Left colon (tissue), 2 donors: ENCODE measurements around the gene SEPTIN2. TPM values are rescaled to one million over a fixed set of nuclear protein-coding genes. Genes with fewer than 3 reads are reported as not detected.
A peak's percentile ranks its signal among the peaks of the same experiment; 100 is the strongest.
"Not testable (repeated sequence)": the region's sequence is repeated elsewhere in the genome, so short reads cannot be mapped to it uniquely, and the experiment has no call there.

Experiments
- ATAC-seq: fragments of 200-7000 bp; cut with Tn5 transposase; one replicate; pipeline ENCODE4 v1.9.1; 2020; ENCODE audit warnings: mild to moderate bottlenecking, moderate library complexity
- DNase-seq, 2 donors: peaks; one replicate each; pipeline ENCODE4 v3.0.0-alpha.2; 2020
- intact Hi-C, 2 donors: fragments of 100-400 bp; cut with DNase I in 1 of 2; cut with micrococcal nuclease in 1 of 2; formaldehyde crosslinking; loops; one replicate each; pipeline versions ENCODE4 v1.11.2 to v1.14.0; 2022; cut with DNase I, micrococcal nuclease
- total RNA-seq, 2 donors: library from RNA; stranded (reverse); fragmentation: NEBNext Ultra II Directional; extraction: Animal tissue kit (Norgen Biotek cat#: 25700); gene quantifications; one replicate each; pipeline ENCODE4 v1.2.1, GENCODE V29; 2021
- donor health status: DM: no; HTN: no; CAD: no.
- donor health status: DM: yes; HTN: yes; CAD: no.

The SEPTIN2 gene
- total RNA-seq, 2 donors from 2014 or later: 245 to 254 TPM

- no peak for DNase-seq
- no peak for ATAC-seq
- intact Hi-C loops: no loop called here
These were observed 6.8 kb upstream of the SEPTIN2 start for GRCh38 chr2:241308832-241309500.

- ATAC-seq (peak; percentile 42), DNase-seq (peak in 1 of 2 donors; percentile 23)
- intact Hi-C loops: no loop called here
These were observed 6.0 kb upstream of the SEPTIN2 start for GRCh38 chr2:241309684-241310117.

- DNase-seq (no peak), ATAC-seq (no peak)
- intact Hi-C loops: no loop called here
These were observed 4.7 kb upstream of the SEPTIN2 start for GRCh38 chr2:241310917-241311566.

GRCh38 chr2:241312082-241312481, 3.6 kb upstream of the SEPTIN2 start:
- DNase-seq (no peak), ATAC-seq (no peak)
- intact Hi-C loops: no loop called here

GRCh38 chr2:241313543-241314095, 2.1 kb upstream of the SEPTIN2 start:
- ATAC-seq (no peak), DNase-seq (no peak)
- intact Hi-C loops: no loop called here

- DNase-seq (no peak), ATAC-seq (peak; percentile 26)
- intact Hi-C loops: no loop called here
These were observed 1.3 kb upstream of the SEPTIN2 start for GRCh38 chr2:241314226-241315092.

- peak; percentile 99 to 100 for DNase-seq
- ATAC-seq: peak; percentile 83
- intact Hi-C loops: no loop called here
These were observed 439 bp upstream of the SEPTIN2 start, which contains the start of gene HDLBP for GRCh38 chr2:241315093-241315878. Gene HDLBP, minus strand, starts transcription at chr2:241315672. Its CDS starts 48,803 bp downstream, at chr2:241266869.

- no peak for ATAC-seq
- intact Hi-C loops: no loop called here
- DNase-seq: no peak
These were observed 1.1 kb downstream of the SEPTIN2 start for GRCh38 chr2:241316825-241317224.

- DNase-seq (no peak), ATAC-seq (no peak)
- intact Hi-C loops: no loop called here
These were observed 1.7 kb downstream of the SEPTIN2 start for GRCh38 chr2:241317391-241317790.

GRCh38 chr2:241318830-241319229, 3.1 kb downstream of the SEPTIN2 start:
- intact Hi-C loops, ATAC-seq: not testable (repeated sequence)

GRCh38 chr2:241320394-241320793, 4.7 kb downstream of the SEPTIN2 start:
- no peak for DNase-seq
- intact Hi-C loops: no loop called here

More at GRCh38 chr2:241318830-241319229, 3.1 kb downstream of the SEPTIN2 start:
- DNase-seq: not testable (repeated sequence)

GRCh38 chr2:241321033-241321432, 5.3 kb downstream of the SEPTIN2 start:
- ATAC-seq (no peak), DNase-seq (no peak)
- intact Hi-C loops: no loop called here

More at GRCh38 chr2:241320394-241320793, 4.7 kb downstream of the SEPTIN2 start:
- ATAC-seq: no peak

- ATAC-seq: no peak
- DNase-seq: no peak
- intact Hi-C loops: no loop called here
These were observed 6.2 kb downstream of the SEPTIN2 start for GRCh38 chr2:241321886-241322285.

- DNase-seq: no peak
- no peak for ATAC-seq
- intact Hi-C loops: no loop called here
These were observed 8.1 kb downstream of the SEPTIN2 start for GRCh38 chr2:241323778-241324177.

- intact Hi-C loops: no loop called here
- no peak for ATAC-seq
These were observed 9.1 kb downstream of the SEPTIN2 start for GRCh38 chr2:241324775-241325174.

GRCh38 chr2:241325257-241325656, 9.5 kb downstream of the SEPTIN2 start:
- DNase-seq (no peak), ATAC-seq (no peak)
- intact Hi-C loops: no loop called here

More at GRCh38 chr2:241324775-241325174, 9.1 kb downstream of the SEPTIN2 start:
- DNase-seq: no peak

- no peak for DNase-seq
- intact Hi-C loops: no loop called here
- ATAC-seq: peak; percentile 50
These were observed 14.2 kb downstream of the SEPTIN2 start for GRCh38 chr2:241329669-241330615.
